T-helper 2 cell treated with Interferon-gamma antibody and Interleukin-4, amounts not matched to agents 100 ng/mL and 5 ng/mL, for 36 hours (primary cell): ENCODE results near the gene LCP1. TPM values are rescaled to one million over a fixed set of nuclear protein-coding genes. Genes with fewer than 3 reads are reported as not detected.
"Not testable (repeated sequence)": the region's sequence is repeated elsewhere in the genome, so short reads cannot be mapped to it uniquely, and the experiment has no call there.

ENCODE experiments used
- intact Hi-C: fragments of 100-400 bp; cut with micrococcal nuclease; formaldehyde crosslinking; loops from one replicate; pipeline ENCODE4 v1.15.1; 2023
- total RNA-seq: library from RNA; stranded (reverse); gene quantifications from 2 replicates; pipeline ENCODE4 v1.2.3, GENCODE V29; 2022

Gene LCP1
- total RNA-seq, 1 donor from 2014 or later: 1,131 TPM

- intact Hi-C loops: no loop called here
These were observed 17.3 kb downstream of the LCP1 start for GRCh38 chr13:46164661-46165060.

- intact Hi-C loops: not testable (repeated sequence)
These were observed 19.2 kb downstream of the LCP1 start for GRCh38 chr13:46162741-46163140.

- intact Hi-C loops: loop anchor here (1.0 to 2.0 kb wide), 5 partner anchors 12 to 161 kb away; no protein-coding TSS in a partner anchor
These were observed 21.4 kb downstream of the LCP1 start for GRCh38 chr13:46160471-46161066.

- intact Hi-C loops: loop anchor here (1.0 to 2.0 kb wide), 3 partner anchors 24 to 129 kb away; no protein-coding TSS in a partner anchor
These were observed 21.9 kb downstream of the LCP1 start for GRCh38 chr13:46160065-46160464.

GRCh38 chr13:46158983-46159382 is 23.0 kb downstream of the LCP1 start:
- intact Hi-C loops: no loop called here

GRCh38 chr13:46158222-46158621 is 23.8 kb downstream of the LCP1 start:
- intact Hi-C loops: no loop called here

GRCh38 chr13:46154136-46154801 is 27.7 kb downstream of the LCP1 start:
- intact Hi-C loops: no loop called here

GRCh38 chr13:46152627-46153328 is 29.2 kb downstream of the LCP1 start:
- intact Hi-C loops: no loop called here

GRCh38 chr13:46150134-46150693 is 31.8 kb downstream of the LCP1 start:
- intact Hi-C loops: no loop called here

- intact Hi-C loops: no loop called here
These were observed 32.5 kb downstream of the LCP1 start for GRCh38 chr13:46149272-46150133.

- intact Hi-C loops: no loop called here
These were observed 35.1 kb downstream of the LCP1 start for GRCh38 chr13:46146898-46147297.

GRCh38 chr13:46145950-46146349 is 36.0 kb downstream of the LCP1 start:
- intact Hi-C loops: no loop called here

- intact Hi-C loops: no loop called here
These were observed 36.8 kb downstream of the LCP1 start for GRCh38 chr13:46145135-46145534.

- intact Hi-C loops: no loop called here
These were observed 38.7 kb downstream of the LCP1 start for GRCh38 chr13:46143184-46143701.

- intact Hi-C loops: no loop called here
These were observed 39.2 kb downstream of the LCP1 start for GRCh38 chr13:46142776-46143175.

- intact Hi-C loops: no loop called here
These were observed 41.9 kb downstream of the LCP1 start for GRCh38 chr13:46140044-46140443.

GRCh38 chr13:46137627-46138317 is 44.2 kb downstream of the LCP1 start:
- intact Hi-C loops: no loop called here

GRCh38 chr13:46136688-46137087 is 45.3 kb downstream of the LCP1 start:
- intact Hi-C loops: no loop called here

GRCh38 chr13:46134961-46135522 is 46.9 kb downstream of the LCP1 start:
- intact Hi-C loops: no loop called here

- intact Hi-C loops: no loop called here
These were observed 47.5 kb downstream of the LCP1 start for GRCh38 chr13:46134494-46134893.
